Astrocyte (in vitro differentiated cells and primary cell): ENCODE measurements around the gene NUMB. TPM values are rescaled to one million over a fixed set of nuclear protein-coding genes. Genes with fewer than 3 reads are reported as not detected.

Experiments
- DNase-seq: peaks from one replicate; pipeline ENCODE4 v3.0.0-alpha.2; 2010; ENCODE audit warnings: low read depth
- FAIRE-seq: peaks from 2 replicates; lab custom pipeline; 2011; peaks lifted over from hg19 to GRCh38; lab: Jason Lieb, UNC
- H2AFZ ChIP-seq: 2 replicates; pipeline ENCODE4 v1.6.0; 2012; ENCODE audit warnings: low read depth, low read length, inconsistent platforms
- H3K27ac ChIP-seq: 2 replicates; pipeline ENCODE4 v1.5.1; 2011; ENCODE audit warnings: low read depth, low read length, inconsistent platforms
- H3K27me3 ChIP-seq: 2 replicates; pipeline ENCODE4 v1.6.0; 2011; ENCODE audit warnings: low read length, inconsistent platforms; ENCODE audit not compliant: insufficient read depth
- H3K36me3 ChIP-seq: 2 replicates; pipeline ENCODE4 v1.5.1; 2011; ENCODE audit warnings: low read length, inconsistent platforms; ENCODE audit not compliant: insufficient read depth
- H3K4me1 ChIP-seq: 2 replicates; pipeline ENCODE4 v1.5.1; 2011; ENCODE audit warnings: low read length, inconsistent platforms; ENCODE audit not compliant: insufficient read depth
- H3K4me2 ChIP-seq: 2 replicates; pipeline ENCODE4 v1.6.0; 2012; ENCODE audit warnings: low read length, inconsistent platforms
- H3K4me3 ChIP-seq: 2 replicates; pipeline ENCODE4 v1.5.1; 2011; ENCODE audit warnings: low read depth, mild to moderate bottlenecking, low read length, inconsistent platforms; ENCODE audit not compliant: insufficient read depth
- H3K79me2 ChIP-seq: 2 replicates; pipeline ENCODE4 v1.6.0; 2012; ENCODE audit warnings: mild to moderate bottlenecking, low read length, inconsistent platforms; ENCODE audit not compliant: insufficient read depth
- H3K9ac ChIP-seq: 2 replicates; pipeline ENCODE4 v1.6.0; 2012; ENCODE audit warnings: mild to moderate bottlenecking, low read length, inconsistent platforms
- H3K9me3 ChIP-seq: 2 replicates; pipeline ENCODE4 v1.5.1; 2012; ENCODE audit warnings: low read depth, mild to moderate bottlenecking, low read length, inconsistent platforms; ENCODE audit not compliant: insufficient read depth
- H4K20me1 ChIP-seq: 2 replicates; pipeline ENCODE4 v1.6.0; 2012; ENCODE audit warnings: low read length, inconsistent platforms; ENCODE audit not compliant: insufficient read depth
- H3K27ac Mint-ChIP-seq: one replicate; pipeline ENCODE4 v1.8.0; 2021; ENCODE audit warnings: mild to moderate bottlenecking, mixed read lengths; ENCODE audit not compliant: unreplicated experiment
- H3K27me3 Mint-ChIP-seq: one replicate; pipeline ENCODE4 v1.8.0; 2021; ENCODE audit warnings: low read depth, mixed read lengths; ENCODE audit not compliant: unreplicated experiment
- H3K36me3 Mint-ChIP-seq: one replicate; pipeline ENCODE4 v1.8.0; 2021; ENCODE audit warnings: low read depth, mixed read lengths; ENCODE audit not compliant: unreplicated experiment
- H3K4me1 Mint-ChIP-seq: one replicate; pipeline ENCODE4 v1.8.0; 2021; ENCODE audit warnings: low read depth, mixed read lengths; ENCODE audit not compliant: unreplicated experiment
- H3K4me3 Mint-ChIP-seq: one replicate; pipeline ENCODE4 v1.8.0; 2021; ENCODE audit warnings: mild to moderate bottlenecking, moderate library complexity, mixed read lengths; ENCODE audit not compliant: unreplicated experiment
- H3K9me3 Mint-ChIP-seq: one replicate; pipeline ENCODE4 v1.8.0; 2021; ENCODE audit warnings: mild to moderate bottlenecking, mixed read lengths; ENCODE audit not compliant: unreplicated experiment
- EZH2 ChIP-seq: IDR thresholded peaks from 2 replicates; pipeline ENCODE4 v1.6.1; 2012; ENCODE audit warnings: mild to moderate bottlenecking, low read length, inconsistent platforms; ENCODE audit not compliant: insufficient read depth
- total RNA-seq: library from RNA; stranded (reverse); gene quantifications from 2 replicates; pipeline ENCODE4 v1.2.1, GENCODE V29; 2021
- TF ChIP-seq, protein P1 (sequence below): IDR thresholded peaks from 2 replicates; pipeline ENCODE4 v1.5.1; 2011; ENCODE audit warnings: low read depth, mild to moderate bottlenecking, inconsistent platforms, low read length, moderate library complexity; ENCODE audit not compliant: insufficient read depth

The NUMB gene
- total RNA-seq, 1 donor from 2014 or later, result 93.9 TPM

DNA sequence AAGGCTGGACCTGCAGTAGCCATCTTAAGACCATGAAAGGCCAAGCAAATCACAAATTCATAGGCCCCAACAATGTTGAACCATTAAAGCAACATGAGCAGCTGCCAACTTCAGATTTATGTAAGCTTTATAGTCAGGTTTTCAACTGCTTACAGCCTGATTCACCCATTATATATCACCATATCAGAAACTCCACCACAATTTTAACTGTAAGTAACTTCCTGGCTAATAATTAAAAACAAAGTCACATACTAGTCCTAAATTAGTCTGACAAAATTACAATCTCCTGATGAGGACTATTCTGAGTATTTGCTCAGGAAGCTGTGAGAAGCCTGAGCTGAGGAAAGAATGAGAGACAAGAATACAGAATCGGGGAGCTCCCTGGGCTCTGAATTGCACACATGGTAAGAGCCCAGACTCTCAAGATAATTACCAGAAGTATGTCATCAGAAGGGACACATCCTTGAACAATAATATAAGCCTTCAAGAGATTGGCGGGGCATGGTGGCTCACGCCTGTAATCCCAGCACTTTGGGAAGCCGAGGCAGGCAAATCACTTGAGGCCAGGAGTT lies 55.1 kb downstream of the NUMB start:
- Mint-ChIP-seq H3K27me3 (no peaks in the 10 kb centered on the region), H3K4me3 (no peak overlapping the region), H3K27ac (no peak overlapping the region), H3K4me1 (peaks cover 5% of the 10 kb centered on the region), H3K36me3 (peaks cover 8% of the 10 kb centered on the region), H3K9me3 (no peaks in the 10 kb centered on the region)
- Histone ChIP-seq H3K79me2 (peaks cover 57% of the 10 kb centered on the region), H3K4me2 (no peak overlapping the region), H3K4me3 (no peak overlapping the region), H3K27me3 (no peaks in the 10 kb centered on the region), H3K9ac (no peak overlapping the region), H3K9me3 (no peaks in the 10 kb centered on the region), H3K36me3 (no peaks in the 10 kb centered on the region), H3K4me1 (no peaks in the 10 kb centered on the region), H4K20me1 (peaks cover 48% of the 10 kb centered on the region), H3K27ac (no peak overlapping the region), H2AFZ (no peak overlapping the region)
- FAIRE-seq (no peak), DNase-seq (no peak)
- no peak for TF ChIP-seq EZH2
- TF ChIP-seq, protein P1, sequence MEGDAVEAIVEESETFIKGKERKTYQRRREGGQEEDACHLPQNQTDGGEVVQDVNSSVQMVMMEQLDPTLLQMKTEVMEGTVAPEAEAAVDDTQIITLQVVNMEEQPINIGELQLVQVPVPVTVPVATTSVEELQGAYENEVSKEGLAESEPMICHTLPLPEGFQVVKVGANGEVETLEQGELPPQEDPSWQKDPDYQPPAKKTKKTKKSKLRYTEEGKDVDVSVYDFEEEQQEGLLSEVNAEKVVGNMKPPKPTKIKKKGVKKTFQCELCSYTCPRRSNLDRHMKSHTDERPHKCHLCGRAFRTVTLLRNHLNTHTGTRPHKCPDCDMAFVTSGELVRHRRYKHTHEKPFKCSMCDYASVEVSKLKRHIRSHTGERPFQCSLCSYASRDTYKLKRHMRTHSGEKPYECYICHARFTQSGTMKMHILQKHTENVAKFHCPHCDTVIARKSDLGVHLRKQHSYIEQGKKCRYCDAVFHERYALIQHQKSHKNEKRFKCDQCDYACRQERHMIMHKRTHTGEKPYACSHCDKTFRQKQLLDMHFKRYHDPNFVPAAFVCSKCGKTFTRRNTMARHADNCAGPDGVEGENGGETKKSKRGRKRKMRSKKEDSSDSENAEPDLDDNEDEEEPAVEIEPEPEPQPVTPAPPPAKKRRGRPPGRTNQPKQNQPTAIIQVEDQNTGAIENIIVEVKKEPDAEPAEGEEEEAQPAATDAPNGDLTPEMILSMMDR, result no peak

DNA sequence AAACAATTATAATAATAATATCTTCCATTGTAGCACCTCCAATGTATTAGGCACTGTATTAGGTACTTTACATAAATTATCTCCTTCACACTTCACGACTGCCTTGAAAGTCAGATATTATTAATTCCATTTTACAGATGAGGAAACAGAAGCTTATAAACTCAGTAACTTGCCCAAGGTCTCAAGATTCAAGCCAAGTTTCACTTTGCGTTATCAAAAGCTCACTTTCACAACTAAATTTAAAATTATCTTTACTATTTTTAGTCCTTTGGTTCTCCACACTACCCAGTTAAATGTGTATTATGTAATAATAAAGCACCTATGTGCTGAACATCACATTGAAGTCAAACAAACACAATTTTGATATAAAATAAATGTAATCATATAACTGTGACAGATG lies 55.8 kb downstream of the NUMB start:
- H3K9me3 Mint-ChIP-seq, result no peaks in the 10 kb centered on the region
- Histone ChIP-seq H3K4me1 (no peaks in the 10 kb centered on the region), H3K27me3 (no peaks in the 10 kb centered on the region), H3K79me2 (peaks cover 60% of the 10 kb centered on the region), H3K4me3 (no peak overlapping the region), H3K36me3 (no peaks in the 10 kb centered on the region), H3K27ac (no peak overlapping the region), H3K9ac (no peak overlapping the region), H3K9me3 (no peaks in the 10 kb centered on the region), H3K4me2 (no peak overlapping the region), H2AFZ (no peak overlapping the region), H4K20me1 (peaks cover 48% of the 10 kb centered on the region)
- H3K27me3 Mint-ChIP-seq, result no peaks in the 10 kb centered on the region
- DNase-seq (no peak), FAIRE-seq (no peak)
- no peak overlapping the region for H3K27ac Mint-ChIP-seq
- peaks cover 5% of the 10 kb centered on the region for H3K4me1 Mint-ChIP-seq
- TF ChIP-seq, protein P1, result no peak
- no peak for TF ChIP-seq EZH2
- H3K4me3 Mint-ChIP-seq, result no peak overlapping the region
- peaks cover 8% of the 10 kb centered on the region for H3K36me3 Mint-ChIP-seq

DNA sequence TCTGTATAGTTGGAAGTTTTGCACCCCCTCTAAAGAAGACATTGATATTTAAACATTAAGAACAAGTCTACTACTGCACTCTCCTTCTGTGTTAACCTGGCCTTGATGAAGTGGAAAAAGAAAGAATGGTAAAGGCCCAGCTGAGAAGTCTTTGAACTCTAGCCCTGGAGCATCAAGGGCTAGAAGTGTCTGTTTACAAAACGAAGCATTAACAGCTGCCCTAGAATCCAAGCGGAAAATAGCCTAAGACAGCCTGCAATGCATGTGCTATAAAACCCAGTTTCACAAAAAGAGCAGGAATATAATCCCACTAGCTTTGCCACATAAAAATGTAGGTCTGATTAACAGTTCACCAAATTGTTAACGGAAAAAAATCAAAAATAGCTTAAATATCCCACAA lies 60.5 kb downstream of the NUMB start:
- H2AFZ ChIP-seq, result no peak overlapping the region
- peaks cover 55% of the 10 kb centered on the region for H4K20me1 ChIP-seq
- no peak overlapping the region for H3K27ac ChIP-seq
- no peak for FAIRE-seq
- H3K27ac Mint-ChIP-seq, result no peak overlapping the region
- H3K9ac ChIP-seq, result no peak overlapping the region
- peaks cover 64% of the 10 kb centered on the region for H3K79me2 ChIP-seq
- DNase-seq, result no peak
- H3K9me3 Mint-ChIP-seq, result no peaks in the 10 kb centered on the region
- no peaks in the 10 kb centered on the region for H3K27me3 ChIP-seq
- TF ChIP-seq EZH2, result no peak
- peaks cover 3% of the 10 kb centered on the region for H3K36me3 Mint-ChIP-seq
- no peaks in the 10 kb centered on the region for H3K4me1 ChIP-seq
- no peaks in the 10 kb centered on the region for H3K36me3 ChIP-seq
- no peaks in the 10 kb centered on the region for H3K9me3 ChIP-seq
- no peak overlapping the region for H3K4me2 ChIP-seq
- no peak overlapping the region for H3K4me3 ChIP-seq
- H3K4me3 Mint-ChIP-seq, result no peak overlapping the region
- H3K27me3 Mint-ChIP-seq, result no peaks in the 10 kb centered on the region
- H3K4me1 Mint-ChIP-seq, result peaks cover 5% of the 10 kb centered on the region
